GM23338 (cell line): ENCODE results near the gene SLC7A4. TPM values are rescaled to one million over a fixed set of nuclear protein-coding genes. Genes with fewer than 3 reads are reported as not detected.

Source experiments
- ATAC-seq: fragments of 200-7000 bp; cut with Tn5 transposase; 3 replicates; pipeline ENCODE4 v1.9.1; 2020
- DNase-seq: peaks from one replicate; pipeline ENCODE4 v3.0.0-alpha.2; 2015; ENCODE audit warnings: low spot score
- H2AFZ ChIP-seq: fragments of 200-600 bp; sonication (generic); 2 replicates; pipeline ENCODE4 v1.8.0; 2016; ENCODE audit warnings: antibody characterized with exemption, mild to moderate bottlenecking, moderate library complexity
- H3F3A ChIP-seq: fragments of 200-600 bp; sonication (generic); replicated peaks from 2 replicates; pipeline ENCODE4 v1.8.0; 2017; ENCODE audit warnings: antibody characterized with exemption, mixed run types, low read depth
- H3K27ac ChIP-seq: fragments of 200-600 bp; sonication (generic); 2 replicates; pipeline ENCODE4 v1.6.1; 2016; ENCODE audit warnings: low read depth
- H3K27me3 ChIP-seq: fragments of 200-600 bp; sonication (generic); 2 replicates; pipeline ENCODE4 v1.8.0; 2016; ENCODE audit warnings: mild to moderate bottlenecking, mixed run types, moderate library complexity; ENCODE audit not compliant: insufficient read depth
- H3K36me3 ChIP-seq: fragments of 200-600 bp; sonication (generic); 2 replicates; pipeline ENCODE4 v1.8.0; 2016; ENCODE audit warnings: mild to moderate bottlenecking; ENCODE audit not compliant: insufficient read depth
- H3K4me1 ChIP-seq: fragments of 200-600 bp; sonication (generic); 2 replicates; pipeline ENCODE4 v1.8.0; 2016; ENCODE audit warnings: mild to moderate bottlenecking, moderate library complexity; ENCODE audit not compliant: insufficient read depth
- H3K4me2 ChIP-seq: fragments of 200-600 bp; sonication (generic); 2 replicates; pipeline ENCODE4 v1.7.1; 2017; ENCODE audit warnings: mixed run types
- H3K4me3 ChIP-seq: fragments of 200-600 bp; sonication (generic); 2 replicates; pipeline ENCODE4 v1.6.1; 2016; ENCODE audit warnings: mixed run types
- H3K79me2 ChIP-seq: fragments of 200-600 bp; sonication (generic); replicated peaks from 2 replicates; pipeline ENCODE4 v1.8.0; 2017; ENCODE audit warnings: mild to moderate bottlenecking; ENCODE audit not compliant: insufficient read depth
- H3K9me2 ChIP-seq: fragments of 200-600 bp; sonication (generic); 2 replicates; pipeline ENCODE4 v1.8.0; 2017; ENCODE audit not compliant: insufficient read depth
- H4K20me1 ChIP-seq: fragments of 200-600 bp; sonication (generic); replicated peaks from 2 replicates; pipeline ENCODE4 v1.8.0; 2017; ENCODE audit warnings: mild to moderate bottlenecking; ENCODE audit not compliant: insufficient read depth
- H3K27ac Mint-ChIP-seq: 2 replicates; pipeline ENCODE4 v1.8.0; 2020; ENCODE audit warnings: inconsistent platforms, mild to moderate bottlenecking, moderate library complexity, mixed read lengths
- H3K27me3 Mint-ChIP-seq: 3 replicates; pipeline ENCODE4 v1.8.0; 2022; ENCODE audit warnings: low read depth, mild to moderate bottlenecking, moderate library complexity, mixed read lengths, inconsistent platforms; ENCODE audit not compliant: insufficient read depth, poor library complexity
- H3K36me3 Mint-ChIP-seq: 3 replicates; pipeline ENCODE4 v1.8.0; 2021; ENCODE audit warnings: low read depth, mild to moderate bottlenecking, inconsistent platforms, moderate library complexity, mixed read lengths
- H3K4me1 Mint-ChIP-seq: 3 replicates; pipeline ENCODE4 v1.8.0; 2020; ENCODE audit warnings: mild to moderate bottlenecking, inconsistent platforms, mixed read lengths
- H3K4me3 Mint-ChIP-seq: 3 replicates; pipeline ENCODE4 v1.8.0; 2021; ENCODE audit warnings: moderate library complexity, mild to moderate bottlenecking, inconsistent platforms, mixed read lengths
- H3K9me3 Mint-ChIP-seq: 3 replicates; pipeline ENCODE4 v1.8.0; 2020; ENCODE audit warnings: moderate library complexity, mild to moderate bottlenecking, inconsistent platforms, mixed read lengths
- CREB1 ChIP-seq: fragments of 250-450 bp; sonication (Bioruptor Pico); IDR thresholded peaks from 2 replicates; pipeline ENCODE4 v1.5.0; 2020; ENCODE audit warnings: low read depth, mild to moderate bottlenecking, moderate library complexity
- EZH2phosphoT487 ChIP-seq: fragments of 200-600 bp; sonication (generic); IDR thresholded peaks from one replicate; pipeline ENCODE4 v1.8.1; 2018; ENCODE audit warnings: antibody characterized with exemption; ENCODE audit not compliant: unreplicated experiment
- JUNB ChIP-seq: IDR thresholded peaks from one replicate; pipeline ENCODE4 v1.6.1; 2016; ENCODE audit warnings: antibody characterized with exemption; ENCODE audit not compliant: unreplicated experiment
- NANOG ChIP-seq: IDR thresholded peaks from 2 replicates; pipeline ENCODE4 v1.6.1; 2016; ENCODE audit warnings: antibody characterized with exemption, borderline replicate concordance
- POLR2AphosphoS5 ChIP-seq: IDR thresholded peaks from 2 replicates; pipeline ENCODE4 v1.6.1; 2016; ENCODE audit warnings: antibody characterized with exemption, low read depth
- STAT1 ChIP-seq: IDR thresholded peaks from one replicate; pipeline ENCODE4 v1.6.1; 2016; ENCODE audit warnings: antibody characterized with exemption; ENCODE audit not compliant: unreplicated experiment
- ZNF331 ChIP-seq: fragments of 250-450 bp; sonication (Bioruptor Pico); IDR thresholded peaks from 2 replicates; pipeline ENCODE4 v1.5.0; 2020; ENCODE audit warnings: low read depth, mild to moderate bottlenecking, moderate library complexity
- polyA plus RNA-seq: library from polyadenylated mRNA; unstranded; fragments of >200 nt; fragmentation: Nextera tagmentation; extraction: Ambion mirVana; gene quantifications from 2 replicates; pipeline ENCODE4 v1.2.1, GENCODE V29; 2016
- total RNA-seq: library from RNA; depleted of rRNA; stranded (reverse); fragments of >200 nt; shearing (Covaris generic); gene quantifications from 2 replicates; pipeline ENCODE4 v1.2.3, GENCODE V29; 2014
- TF ChIP-seq, protein P1 (sequence below), 2 experiments: fragments of 200-600 bp in 1 of 2; sonication (generic) in 1 of 2; conservative IDR thresholded peaks; 2 replicates each; pipeline versions ENCODE4 v1.5.1 to v1.6.1; 2016 to 2017; ENCODE audit warnings: antibody characterized with exemption in 2 of 2, low read depth in 2 of 2, mild to moderate bottlenecking in 2 of 2, moderate library complexity in 1 of 2
- TF ChIP-seq, protein P2 (sequence below): IDR thresholded peaks from 2 replicates; pipeline ENCODE4 v1.6.1; 2016; ENCODE audit warnings: antibody characterized with exemption

Gene SLC7A4
- total and polyA plus RNA-seq, 2 experiments from 2014 or later, result 0.07 to 0.44 TPM

DNA sequence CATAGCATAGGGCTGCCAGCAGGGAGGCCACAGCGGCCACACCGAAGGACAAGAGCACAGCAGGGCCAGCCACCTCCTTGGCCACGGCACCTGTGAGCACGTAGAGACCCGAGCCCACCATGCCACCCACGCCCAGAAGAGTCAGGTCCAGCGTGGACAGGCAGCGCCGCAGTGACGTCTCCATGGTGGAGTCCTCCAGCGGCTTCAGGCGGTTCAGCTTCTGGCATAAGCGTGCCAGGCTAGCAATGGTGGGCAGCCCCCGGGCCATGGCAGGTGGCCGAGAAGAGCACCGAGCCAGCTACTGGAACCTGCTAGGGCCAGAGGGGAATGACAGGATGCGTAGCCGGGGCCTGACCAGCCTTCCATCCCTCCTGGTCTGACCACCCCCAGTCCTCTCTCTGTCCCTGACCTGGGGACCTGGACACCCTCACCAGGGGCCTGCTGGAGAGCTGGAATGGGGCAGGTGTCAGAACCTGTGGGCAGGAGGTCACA is 770 bp downstream of the SLC7A4 start:
- H3K36me3 Mint-ChIP-seq, result no peaks in the 10 kb centered on the region
- Histone ChIP-seq H3K79me2 (no peaks in the 10 kb centered on the region), H4K20me1 (no peaks in the 10 kb centered on the region), H3K9me2 (no peaks in the 10 kb centered on the region), H3K4me2 (peak overlapping the region; percentile 90), H3K36me3 (no peaks in the 10 kb centered on the region), H3K4me1 (peaks cover 3% of the 10 kb centered on the region; the same call in 1 of the 2 replicates), H3F3A (no peaks in the 10 kb centered on the region), H3K4me3 (peak overlapping the region; percentile 76), H2AFZ (peak overlapping the region; percentile 100), H3K27me3 (peaks cover 26% of the 10 kb centered on the region), H3K27ac (no peak overlapping the region)
- no peak for ATAC-seq
- H3K27ac Mint-ChIP-seq, result no peak overlapping the region
- no peak for DNase-seq
- peaks cover 8% of the 10 kb centered on the region for H3K4me1 Mint-ChIP-seq
- H3K4me3 Mint-ChIP-seq, result peak overlapping the region; percentile 77
- H3K27me3 Mint-ChIP-seq, result peaks cover 34% of the 10 kb centered on the region
- no peaks in the 10 kb centered on the region; the same call in 2 of the 3 replicates for H3K9me3 Mint-ChIP-seq
- TF ChIP-seq CREB1 (CRISPR knock-in tag) (no peak), NANOG (no peak), JUNB (no peak), ZNF331 (CRISPR knock-in tag) (no peak), STAT1 (no peak), EZH2phosphoT487 (no peak)
- TF ChIP-seq, protein P1, sequence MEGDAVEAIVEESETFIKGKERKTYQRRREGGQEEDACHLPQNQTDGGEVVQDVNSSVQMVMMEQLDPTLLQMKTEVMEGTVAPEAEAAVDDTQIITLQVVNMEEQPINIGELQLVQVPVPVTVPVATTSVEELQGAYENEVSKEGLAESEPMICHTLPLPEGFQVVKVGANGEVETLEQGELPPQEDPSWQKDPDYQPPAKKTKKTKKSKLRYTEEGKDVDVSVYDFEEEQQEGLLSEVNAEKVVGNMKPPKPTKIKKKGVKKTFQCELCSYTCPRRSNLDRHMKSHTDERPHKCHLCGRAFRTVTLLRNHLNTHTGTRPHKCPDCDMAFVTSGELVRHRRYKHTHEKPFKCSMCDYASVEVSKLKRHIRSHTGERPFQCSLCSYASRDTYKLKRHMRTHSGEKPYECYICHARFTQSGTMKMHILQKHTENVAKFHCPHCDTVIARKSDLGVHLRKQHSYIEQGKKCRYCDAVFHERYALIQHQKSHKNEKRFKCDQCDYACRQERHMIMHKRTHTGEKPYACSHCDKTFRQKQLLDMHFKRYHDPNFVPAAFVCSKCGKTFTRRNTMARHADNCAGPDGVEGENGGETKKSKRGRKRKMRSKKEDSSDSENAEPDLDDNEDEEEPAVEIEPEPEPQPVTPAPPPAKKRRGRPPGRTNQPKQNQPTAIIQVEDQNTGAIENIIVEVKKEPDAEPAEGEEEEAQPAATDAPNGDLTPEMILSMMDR (conservative IDR thresholded peaks at IDR 0.05; ENCODE audit: low read depth in 2 of 2), result no peak

DNA sequence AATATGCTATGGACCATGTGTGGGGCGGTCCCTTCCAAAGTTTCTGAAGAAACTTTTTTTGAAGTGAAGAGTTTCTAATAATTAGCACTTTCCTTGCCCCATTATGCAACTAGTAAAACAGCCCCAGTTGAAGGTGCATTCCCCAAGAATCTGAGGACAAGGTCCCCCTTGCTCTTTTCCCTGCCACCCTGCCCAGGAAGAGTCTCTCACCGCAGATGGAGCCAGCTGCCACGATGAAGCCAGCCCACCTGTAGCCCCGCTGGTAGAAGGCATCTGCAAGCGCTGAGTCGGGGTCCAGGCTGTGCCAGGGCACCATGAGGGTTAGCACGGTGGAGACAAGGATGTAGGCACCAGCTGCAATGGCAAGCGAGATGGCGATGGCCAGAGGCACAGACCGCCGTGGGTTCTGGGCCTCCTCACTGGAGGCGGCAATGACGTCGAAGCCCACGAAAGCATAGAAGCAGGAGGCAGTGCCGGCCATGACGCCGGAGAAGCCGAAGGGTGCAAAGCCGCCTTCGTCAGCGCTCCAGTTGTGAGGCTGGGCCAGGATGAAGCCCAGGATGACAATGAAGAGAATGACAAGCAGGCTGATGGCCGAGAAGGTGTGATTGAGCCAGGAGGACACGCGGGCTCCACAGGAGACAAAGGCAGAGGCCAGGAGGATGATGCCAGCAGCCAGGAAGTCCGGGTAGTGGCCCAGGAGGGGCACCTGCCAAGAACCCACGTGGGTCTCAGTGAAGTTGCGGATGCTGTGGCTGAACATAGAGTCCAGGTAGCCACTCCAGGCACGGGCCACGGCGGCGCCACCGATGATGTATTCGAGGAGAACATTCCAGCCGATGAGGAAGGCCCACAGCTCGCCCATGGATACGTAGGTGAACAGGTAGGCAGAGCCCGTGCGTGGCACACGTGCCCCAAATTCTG is 1.5 kb downstream of the SLC7A4 start:
- Histone ChIP-seq H3K36me3 (no peaks in the 10 kb centered on the region), H3F3A (no peaks in the 10 kb centered on the region), H2AFZ (no peak overlapping the region), H3K4me2 (no peak overlapping the region), H3K4me1 (peaks cover 3% of the 10 kb centered on the region; the same call in 1 of the 2 replicates), H3K9me2 (no peaks in the 10 kb centered on the region), H3K27me3 (peaks cover 26% of the 10 kb centered on the region), H3K27ac (no peak overlapping the region), H3K4me3 (no peak overlapping the region), H3K79me2 (no peaks in the 10 kb centered on the region), H4K20me1 (no peaks in the 10 kb centered on the region)
- Mint-ChIP-seq H3K4me3 (peak overlapping the region; percentile 77), H3K36me3 (no peaks in the 10 kb centered on the region), H3K4me1 (peaks cover 8% of the 10 kb centered on the region), H3K9me3 (no peaks in the 10 kb centered on the region; the same call in 2 of the 3 replicates), H3K27me3 (peaks cover 34% of the 10 kb centered on the region), H3K27ac (no peak overlapping the region)
- TF ChIP-seq ZNF331 (CRISPR knock-in tag) (no peak), EZH2phosphoT487 (no peak), NANOG (no peak), POLR2AphosphoS5 (no peak)
- TF ChIP-seq, protein P1 (conservative IDR thresholded peaks at IDR 0.05; ENCODE audit: low read depth in 2 of 2), result no peak
- TF ChIP-seq, protein P2, sequence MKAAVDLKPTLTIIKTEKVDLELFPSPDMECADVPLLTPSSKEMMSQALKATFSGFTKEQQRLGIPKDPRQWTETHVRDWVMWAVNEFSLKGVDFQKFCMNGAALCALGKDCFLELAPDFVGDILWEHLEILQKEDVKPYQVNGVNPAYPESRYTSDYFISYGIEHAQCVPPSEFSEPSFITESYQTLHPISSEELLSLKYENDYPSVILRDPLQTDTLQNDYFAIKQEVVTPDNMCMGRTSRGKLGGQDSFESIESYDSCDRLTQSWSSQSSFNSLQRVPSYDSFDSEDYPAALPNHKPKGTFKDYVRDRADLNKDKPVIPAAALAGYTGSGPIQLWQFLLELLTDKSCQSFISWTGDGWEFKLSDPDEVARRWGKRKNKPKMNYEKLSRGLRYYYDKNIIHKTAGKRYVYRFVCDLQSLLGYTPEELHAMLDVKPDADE, result no peak
- DNase-seq, result no peak
- no peak for ATAC-seq
